ENCODE measurements around the gene GRIA1. TPM values are rescaled to one million over a fixed set of nuclear protein-coding genes. Genes with fewer than 3 reads are reported as not detected.

Gene GRIA1
- total and polyA plus RNA-seq, 2 of the 13 experiments (the other 11 are each of a cell fraction or from before 2014, with no cell fraction given): not detected

- no peak for TF ChIP-seq ZNF318 (CRISPR knock-in tag; IDR thresholded peaks at IDR 0.05)
- no peak for TF ChIP-seq GFI1 (CRISPR knock-in tag; IDR thresholded peaks at IDR 0.05; ENCODE audit: borderline replicate concordance)
- TF ChIP-seq CENPT (CRISPR knock-in tag; IDR thresholded peaks at IDR 0.05; ENCODE audit: low read depth): no peak
- TF ChIP-seq HOXA9 (CRISPR knock-in tag; IDR thresholded peaks at IDR 0.05; ENCODE audit: borderline replicate concordance): no peak
- TF ChIP-seq ARNT2 (CRISPR knock-in tag; IDR thresholded peaks at IDR 0.05; ENCODE audit: low read depth): no peak
- TF ChIP-seq ZNF629 (CRISPR knock-in tag; conservative IDR thresholded peaks at IDR 0.05): no peak
- no peak for TF ChIP-seq MIER2 (CRISPR knock-in tag; IDR thresholded peaks at IDR 0.05)
Measured at GRCh38 chr5:153717287-153717686, 226.8 kb downstream of the GRIA1 start (continued).
